Left ventricle myocardium inferior (tissue), 1 donor: ENCODE measurements around the gene PAX2. TPM values are rescaled to one million over a fixed set of nuclear protein-coding genes. Genes with fewer than 3 reads are reported as not detected.

Experiments
- DNase-seq: peaks from one replicate; pipeline ENCODE4 v3.0.0-alpha.2; 2020
- H3K27ac ChIP-seq: fragments of 200-600 bp; replicated peaks from 2 replicates; pipeline ENCODE4 v1.8.0; 2021
- H3K27me3 ChIP-seq: fragments of 200-600 bp; 2 replicates; pipeline ENCODE4 v1.8.0; 2021; ENCODE audit warnings: low read depth
- H3K36me3 ChIP-seq: fragments of 200-600 bp; 2 replicates; pipeline ENCODE4 v1.8.0; 2021
- H3K4me1 ChIP-seq: fragments of 200-600 bp; 2 replicates; pipeline ENCODE4 v1.8.0; 2021
- H3K4me3 ChIP-seq: fragments of 200-600 bp; 2 replicates; pipeline ENCODE4 v1.8.0; 2021; ENCODE audit warnings: mild to moderate bottlenecking, moderate library complexity
- H3K9me3 ChIP-seq: fragments of 200-600 bp; replicated peaks from 2 replicates; pipeline ENCODE4 v1.8.0; 2021
- intact Hi-C: fragments of 100-400 bp; cut with micrococcal nuclease; formaldehyde crosslinking; loops from one replicate; pipeline ENCODE4 v1.11.0; 2022
- total RNA-seq: library from RNA; stranded (reverse); fragmentation: NEBNext Ultra II Directional; extraction: Animal tissue kit (Norgen Biotek cat#: 25700); gene quantifications from one replicate; pipeline ENCODE4 v1.2.1, GENCODE V29; 2021
- TF ChIP-seq, protein P1 (sequence below): fragments of 200-600 bp; IDR thresholded peaks from 2 replicates; pipeline ENCODE4 v1.8.0; 2021; ENCODE audit warnings: antibody characterized with exemption, mild to moderate bottlenecking, borderline replicate concordance
- donor health status: DM: no; HTN: yes; CAD: no; lungs with severe emphysema.

Gene PAX2
- total RNA-seq, 1 donor from 2014 or later, result not detected

DNA sequence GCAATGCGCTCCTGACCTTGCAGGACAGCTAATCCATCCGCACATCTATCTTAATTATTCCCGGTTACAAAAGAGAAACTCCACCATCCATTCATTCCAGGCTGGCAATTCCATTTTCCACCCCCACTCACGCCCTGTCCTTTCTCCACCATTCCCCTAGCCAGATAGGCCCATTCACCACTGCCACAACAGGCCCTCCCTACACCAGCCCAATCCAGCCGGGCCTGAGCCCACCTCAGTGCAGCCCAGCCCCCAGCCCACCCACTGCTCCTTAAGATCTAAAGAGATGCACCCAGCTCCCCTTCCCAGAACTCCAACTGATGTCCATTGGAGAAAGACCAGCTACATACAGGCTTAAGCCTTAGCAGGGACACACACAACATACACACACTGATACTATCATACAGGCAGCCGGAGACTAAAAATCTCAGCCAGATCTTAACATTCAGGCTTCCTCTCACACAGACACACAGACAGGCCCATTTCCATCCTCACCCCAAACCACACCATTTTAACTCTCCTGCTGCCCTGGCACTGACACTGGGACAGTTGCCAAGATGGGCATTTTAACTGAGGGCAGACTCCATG lies 38.0 kb upstream of the PAX2 start:
- intact Hi-C loops, result no loop called here
- no peak for DNase-seq
- H3K4me3 ChIP-seq, result no peak overlapping the region
- peaks cover 6% of the 10 kb centered on the region for H3K4me1 ChIP-seq
- TF ChIP-seq, protein P1, sequence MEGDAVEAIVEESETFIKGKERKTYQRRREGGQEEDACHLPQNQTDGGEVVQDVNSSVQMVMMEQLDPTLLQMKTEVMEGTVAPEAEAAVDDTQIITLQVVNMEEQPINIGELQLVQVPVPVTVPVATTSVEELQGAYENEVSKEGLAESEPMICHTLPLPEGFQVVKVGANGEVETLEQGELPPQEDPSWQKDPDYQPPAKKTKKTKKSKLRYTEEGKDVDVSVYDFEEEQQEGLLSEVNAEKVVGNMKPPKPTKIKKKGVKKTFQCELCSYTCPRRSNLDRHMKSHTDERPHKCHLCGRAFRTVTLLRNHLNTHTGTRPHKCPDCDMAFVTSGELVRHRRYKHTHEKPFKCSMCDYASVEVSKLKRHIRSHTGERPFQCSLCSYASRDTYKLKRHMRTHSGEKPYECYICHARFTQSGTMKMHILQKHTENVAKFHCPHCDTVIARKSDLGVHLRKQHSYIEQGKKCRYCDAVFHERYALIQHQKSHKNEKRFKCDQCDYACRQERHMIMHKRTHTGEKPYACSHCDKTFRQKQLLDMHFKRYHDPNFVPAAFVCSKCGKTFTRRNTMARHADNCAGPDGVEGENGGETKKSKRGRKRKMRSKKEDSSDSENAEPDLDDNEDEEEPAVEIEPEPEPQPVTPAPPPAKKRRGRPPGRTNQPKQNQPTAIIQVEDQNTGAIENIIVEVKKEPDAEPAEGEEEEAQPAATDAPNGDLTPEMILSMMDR, result no peak
- H3K36me3 ChIP-seq, result no peaks in the 10 kb centered on the region
- H3K9me3 ChIP-seq, result no peaks in the 10 kb centered on the region
- no peak overlapping the region for H3K27ac ChIP-seq
- H3K27me3 ChIP-seq, result peaks cover 84% of the 10 kb centered on the region

- Histone ChIP-seq H3K36me3 (no peaks in the 10 kb centered on the region), H3K4me3 (peak overlapping the region; percentile 48), H3K9me3 (no peaks in the 10 kb centered on the region), H3K4me1 (peaks cover 14% of the 10 kb centered on the region), H3K27ac (no peak overlapping the region), H3K27me3 (peaks cover 100% of the 10 kb centered on the region)
- DNase-seq, result no peak
- intact Hi-C loops, result no loop called here
- TF ChIP-seq, protein P1, result no peak
These were observed 36.0 kb upstream of the PAX2 start for GRCh38 chr10:100709146-100710082.

DNA sequence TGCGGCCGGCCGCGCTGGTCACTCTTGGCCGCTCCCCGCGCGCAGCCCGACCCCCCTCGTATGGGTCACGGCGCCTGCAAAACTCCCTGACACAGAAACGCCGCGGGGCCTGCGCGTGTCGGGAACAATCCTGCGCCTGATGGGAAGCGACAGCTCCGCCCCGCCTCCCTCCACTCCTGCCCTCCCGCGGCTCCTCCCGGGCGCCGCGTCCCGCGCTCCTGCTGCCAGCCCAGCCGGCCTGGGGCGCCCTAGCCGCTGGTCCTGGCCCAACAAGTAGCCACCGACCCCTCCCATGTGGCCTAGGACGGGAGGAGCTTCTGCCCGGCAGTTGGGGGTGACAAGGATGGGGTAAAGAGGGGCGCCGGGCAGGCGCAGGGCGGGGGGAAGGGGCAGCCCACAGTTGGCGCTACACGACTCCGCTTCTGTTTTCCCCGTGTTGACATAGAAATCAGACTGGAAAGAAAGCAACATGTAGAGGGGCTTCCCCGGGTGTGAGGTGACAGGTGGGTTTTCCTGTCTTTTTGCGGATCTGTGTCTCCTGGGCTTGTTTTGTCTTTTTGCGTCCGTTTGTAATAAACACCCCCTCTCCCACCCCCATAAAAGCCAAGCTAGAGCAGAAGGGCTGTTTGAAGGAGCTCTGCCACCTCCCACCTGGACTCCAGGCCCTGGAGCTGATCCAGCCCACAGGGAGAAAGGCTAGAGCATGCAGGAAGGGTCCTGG lies 35.1 kb upstream of the PAX2 start:
- Histone ChIP-seq H3K27ac (no peak overlapping the region), H3K4me1 (peaks cover 15% of the 10 kb centered on the region), H3K27me3 (peaks cover 100% of the 10 kb centered on the region), H3K36me3 (no peaks in the 10 kb centered on the region), H3K4me3 (peak overlapping the region; percentile 48), H3K9me3 (no peaks in the 10 kb centered on the region)
- DNase-seq, result no peak
- TF ChIP-seq, protein P1, result no peak
- intact Hi-C loops, result no loop called here

DNA sequence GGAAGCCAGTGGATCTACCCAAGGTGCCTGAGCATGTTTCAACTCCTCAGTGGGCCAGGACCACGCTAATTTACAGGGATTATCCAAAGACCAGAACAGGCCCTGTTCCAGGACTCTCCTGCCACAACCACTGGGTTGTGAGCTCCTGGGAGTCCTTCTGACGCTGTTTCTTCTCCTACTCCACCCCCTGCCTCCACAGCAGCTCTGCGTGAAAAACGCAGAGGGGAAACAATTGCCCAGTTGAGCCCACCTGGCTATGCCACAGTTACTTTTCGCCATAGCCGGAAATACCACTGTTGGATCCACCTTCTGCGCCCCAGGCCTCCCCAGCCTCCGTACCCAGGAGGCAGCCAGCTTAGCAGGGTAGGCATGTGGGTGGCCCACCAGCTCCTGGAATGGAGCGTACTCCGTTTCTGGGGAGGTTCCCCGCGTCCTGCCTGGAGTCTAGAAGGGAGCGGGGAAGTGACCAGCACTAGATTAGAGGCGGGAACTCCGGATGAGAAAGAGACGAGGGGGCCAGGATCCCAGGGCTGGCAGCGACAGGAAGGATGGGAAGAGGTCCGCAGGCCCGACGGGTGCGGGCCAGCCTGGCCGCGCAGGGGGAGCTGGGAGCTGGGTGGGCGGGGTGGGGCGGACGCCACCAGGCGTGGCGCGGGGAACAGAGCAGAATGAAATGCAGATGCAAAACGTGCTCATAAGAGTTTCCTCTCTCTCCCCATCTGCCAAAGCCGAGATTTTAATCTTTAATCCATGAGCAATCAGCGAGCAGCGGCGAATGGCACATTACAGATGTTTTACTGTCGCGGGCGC lies 32.1 kb upstream of the PAX2 start:
- Histone ChIP-seq H3K4me3 (peak overlapping the region; percentile 52), H3K4me1 (peaks cover 23% of the 10 kb centered on the region), H3K27ac (no peak overlapping the region), H3K36me3 (no peaks in the 10 kb centered on the region), H3K27me3 (peaks cover 100% of the 10 kb centered on the region), H3K9me3 (no peaks in the 10 kb centered on the region)
- intact Hi-C loops, result no loop called here
- no peak for DNase-seq
- TF ChIP-seq, protein P1, result no peak
